Large intestine (tissue), 3 donors: Measurements from ENCODE around the gene AGPAT4. TPM values are rescaled to one million over a fixed set of nuclear protein-coding genes. Genes with fewer than 3 reads are reported as not detected.

Experiments
- DNase-seq, 2 donors: peaks; one replicate each; pipeline versions ENCODE4 v3.0.0 to v3.0.0-alpha.2; 2013
- H3K27ac ChIP-seq: one replicate; pipeline ENCODE4 v1.5.1; 2013; ENCODE audit warnings: low read length
- H3K27me3 ChIP-seq: 2 replicates; pipeline ENCODE4 v1.6.1; 2013; ENCODE audit warnings: low read length; ENCODE audit not compliant: control insufficient read depth, insufficient read depth
- H3K36me3 ChIP-seq: 2 replicates; pipeline ENCODE4 v1.6.1; 2013; ENCODE audit warnings: low read length; ENCODE audit not compliant: control insufficient read depth, insufficient read depth
- H3K4me1 ChIP-seq: one replicate; pipeline ENCODE4 v1.6.1; 2013; ENCODE audit warnings: low read length; ENCODE audit not compliant: control insufficient read depth, insufficient read depth
- H3K4me3 ChIP-seq: one replicate; pipeline ENCODE4 v1.5.1; 2013; ENCODE audit warnings: low read length
- H3K9me3 ChIP-seq: one replicate; pipeline ENCODE4 v1.6.1; 2013; ENCODE audit warnings: mild to moderate bottlenecking, low read depth, low read length, moderate library complexity; ENCODE audit not compliant: control insufficient read depth
- WGBS: methylation state at CpG from one replicate; pipeline ENCODE4 v1.1.5; 2013; ENCODE audit warnings: low lambda C conversion rate; ENCODE audit not compliant: insufficient coverage; 5-methylcytosine and 5-hydroxymethylcytosine counted together
- polyA plus RNA-seq: library from polyadenylated mRNA; unstranded; fragments of 120-200 nt; gene quantifications from one replicate; pipeline ENCODE4 v1.2.1, GENCODE V29; 2013

Gene AGPAT4
- polyA plus RNA-seq, 1 donor, result 6.8 TPM

GRCh38 chr6:161103475-161103874 lies 170.4 kb downstream of the AGPAT4 start:
- WGBS, result 100% methylated on average over 1 of the region's 4 CpGs
- Histone ChIP-seq H3K4me3 (no peak overlapping the region), H3K36me3 (peaks cover 67% of the 10 kb centered on the region)

GRCh38 chr6:161101517-161101916 lies 172.3 kb downstream of the AGPAT4 start:
- Histone ChIP-seq H3K9me3 (no peaks in the 10 kb centered on the region), H3K27me3 (no peaks in the 10 kb centered on the region), H3K4me3 (no peak overlapping the region), H3K27ac (no peak overlapping the region), H3K36me3 (peaks cover 64% of the 10 kb centered on the region), H3K4me1 (no peaks in the 10 kb centered on the region)
- DNase-seq, result no peak
- 100% methylated on average over 1 of the region's 7 CpGs for WGBS

More at GRCh38 chr6:161103475-161103874, 170.4 kb downstream of the AGPAT4 start:
- no peaks in the 10 kb centered on the region for H3K4me1 ChIP-seq
- DNase-seq, result no peak
- no peaks in the 10 kb centered on the region for H3K27me3 ChIP-seq
- no peak overlapping the region for H3K27ac ChIP-seq
- no peaks in the 10 kb centered on the region for H3K9me3 ChIP-seq

GRCh38 chr6:161100072-161100471 lies 173.8 kb downstream of the AGPAT4 start:
- peaks cover 57% of the 10 kb centered on the region for H3K36me3 ChIP-seq
- H3K4me3 ChIP-seq, result no peak overlapping the region
- H3K4me1 ChIP-seq, result no peaks in the 10 kb centered on the region
- no peaks in the 10 kb centered on the region for H3K27me3 ChIP-seq
- DNase-seq, result no peak
- no peaks in the 10 kb centered on the region for H3K9me3 ChIP-seq
- 57% methylated on average over 1 of the region's 8 CpGs for WGBS
- no peak overlapping the region for H3K27ac ChIP-seq

GRCh38 chr6:161095916-161096315 lies 177.9 kb downstream of the AGPAT4 start:
- Histone ChIP-seq H3K9me3 (no peaks in the 10 kb centered on the region), H3K36me3 (peaks cover 42% of the 10 kb centered on the region), H3K4me1 (no peaks in the 10 kb centered on the region), H3K4me3 (no peak overlapping the region), H3K27ac (no peak overlapping the region), H3K27me3 (no peaks in the 10 kb centered on the region)
- DNase-seq, result no peak

GRCh38 chr6:161094955-161095354 lies 178.9 kb downstream of the AGPAT4 start:
- Histone ChIP-seq H3K4me1 (no peaks in the 10 kb centered on the region), H3K27me3 (no peaks in the 10 kb centered on the region), H3K9me3 (no peaks in the 10 kb centered on the region), H3K36me3 (peaks cover 42% of the 10 kb centered on the region), H3K27ac (no peak overlapping the region), H3K4me3 (no peak overlapping the region)
- DNase-seq, result no peak
- WGBS, result 100% methylated on average over 1 of the region's 5 CpGs

- no peak for DNase-seq
- no peaks in the 10 kb centered on the region for H3K27me3 ChIP-seq
- peaks cover 46% of the 10 kb centered on the region for H3K36me3 ChIP-seq
These were observed 181.7 kb downstream of the AGPAT4 start for GRCh38 chr6:161091972-161092701.

GRCh38 chr6:161091151-161091550 lies 182.7 kb downstream of the AGPAT4 start:
- Histone ChIP-seq H3K36me3 (peaks cover 48% of the 10 kb centered on the region), H3K27ac (no peak overlapping the region)
- WGBS, result no CpG with 5 or more reads among the region's 4 CpGs

More at GRCh38 chr6:161091972-161092701, 181.7 kb downstream of the AGPAT4 start:
- WGBS, result 100% methylated on average over 1 of the region's 6 CpGs
- H3K4me1 ChIP-seq, result no peaks in the 10 kb centered on the region
- no peak overlapping the region for H3K27ac ChIP-seq
- H3K4me3 ChIP-seq, result no peak overlapping the region
- no peaks in the 10 kb centered on the region for H3K9me3 ChIP-seq

GRCh38 chr6:161088676-161089328 lies 185.1 kb downstream of the AGPAT4 start:
- DNase-seq, result no peak
- H3K27ac ChIP-seq, result no peak overlapping the region
- H3K9me3 ChIP-seq, result no peaks in the 10 kb centered on the region
- WGBS, result 80% methylated on average over 1 of the region's 2 CpGs
- no peaks in the 10 kb centered on the region for H3K27me3 ChIP-seq
- H3K36me3 ChIP-seq, result peaks cover 55% of the 10 kb centered on the region
- no peak overlapping the region for H3K4me3 ChIP-seq
- H3K4me1 ChIP-seq, result no peaks in the 10 kb centered on the region

More at GRCh38 chr6:161091151-161091550, 182.7 kb downstream of the AGPAT4 start:
- no peaks in the 10 kb centered on the region for H3K9me3 ChIP-seq
- H3K4me1 ChIP-seq, result no peaks in the 10 kb centered on the region
- no peak for DNase-seq
- no peaks in the 10 kb centered on the region for H3K27me3 ChIP-seq
- H3K4me3 ChIP-seq, result no peak overlapping the region

- H3K4me1 ChIP-seq, result no peaks in the 10 kb centered on the region
- 92% methylated on average over 4 of the region's 5 CpGs for WGBS
- H3K27ac ChIP-seq, result no peak overlapping the region
- no peaks in the 10 kb centered on the region for H3K9me3 ChIP-seq
- no peak for DNase-seq
- H3K36me3 ChIP-seq, result peaks cover 76% of the 10 kb centered on the region
- H3K4me3 ChIP-seq, result no peak overlapping the region
- no peaks in the 10 kb centered on the region for H3K27me3 ChIP-seq
These were observed 188.6 kb downstream of the AGPAT4 start for GRCh38 chr6:161085246-161085645.

- Histone ChIP-seq H3K9me3 (no peaks in the 10 kb centered on the region), H3K27me3 (no peaks in the 10 kb centered on the region), H3K27ac (no peak overlapping the region), H3K4me3 (no peak overlapping the region), H3K4me1 (no peaks in the 10 kb centered on the region), H3K36me3 (peaks cover 66% of the 10 kb centered on the region)
- WGBS, result no CpG with 5 or more reads among the region's 2 CpGs
- no peak for DNase-seq
These were observed 191.6 kb downstream of the AGPAT4 start for GRCh38 chr6:161082215-161082614.
